Renal cortex interstitium (tissue), 11 donors: ENCODE data around the gene ZSWIM6. TPM values are rescaled to one million over a fixed set of nuclear protein-coding genes. Genes with fewer than 3 reads are reported as not detected.
"Not testable (repeated sequence)": the region's sequence is repeated elsewhere in the genome, so short reads cannot be mapped to it uniquely, and the experiment has no call there.

ENCODE experiments used
- DNase-seq, 11 donors: peaks; one replicate each; pipeline ENCODE4 v3.0.0-alpha.2; 2013; ENCODE audit warnings: low read depth in 9 of 11, low spot score in 4 of 11; ENCODE audit errors: extremely low read depth in 1 of 11
- polyA plus RNA-seq, 3 donors: library from polyadenylated mRNA; unstranded; fragments of 120-200 nt; gene quantifications; one replicate each; pipeline ENCODE4 v1.2.1, GENCODE V29; 2013; ENCODE audit not compliant: insufficient read length in 3 of 3

ZSWIM6 gene
- polyA plus RNA-seq, 3 donors, result 26.8 to 30.5 (median 29.5) TPM

DNA sequence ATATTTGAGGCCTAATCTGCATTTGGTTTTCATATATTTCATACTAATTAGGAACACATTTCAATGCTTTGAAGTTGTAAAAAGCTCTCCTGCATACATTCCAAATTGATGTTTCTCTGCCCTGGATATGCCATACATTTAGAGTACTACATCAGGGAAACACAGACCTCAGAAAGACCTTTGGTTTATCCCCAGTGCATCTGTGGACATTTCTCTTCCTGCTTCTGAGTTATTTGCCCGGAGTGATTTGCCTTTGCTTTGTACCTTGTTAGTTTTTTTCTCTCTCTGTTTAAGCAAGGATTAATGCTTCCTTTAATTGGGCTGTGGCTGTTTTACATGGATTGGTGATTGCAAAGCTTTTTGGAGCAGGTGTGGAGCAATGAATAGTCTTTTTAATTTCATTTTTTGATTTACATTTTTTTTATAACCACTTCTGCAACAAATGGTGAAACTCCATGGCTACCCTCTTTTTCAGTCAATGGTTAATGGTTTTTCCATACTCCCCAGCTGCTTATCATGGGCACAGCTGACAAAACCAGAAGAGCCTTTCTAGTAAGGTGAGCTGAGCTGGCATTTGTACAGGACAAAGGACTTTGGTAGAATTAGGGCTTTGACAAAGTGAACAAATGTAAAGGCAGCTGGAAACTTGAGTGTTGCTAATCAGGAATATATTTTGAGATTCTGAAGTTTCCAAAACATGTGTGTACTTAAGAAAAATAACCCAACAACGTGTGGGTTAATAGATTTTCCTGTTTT is 54.2 kb downstream of the ZSWIM6 start:
- no peak for DNase-seq

DNA sequence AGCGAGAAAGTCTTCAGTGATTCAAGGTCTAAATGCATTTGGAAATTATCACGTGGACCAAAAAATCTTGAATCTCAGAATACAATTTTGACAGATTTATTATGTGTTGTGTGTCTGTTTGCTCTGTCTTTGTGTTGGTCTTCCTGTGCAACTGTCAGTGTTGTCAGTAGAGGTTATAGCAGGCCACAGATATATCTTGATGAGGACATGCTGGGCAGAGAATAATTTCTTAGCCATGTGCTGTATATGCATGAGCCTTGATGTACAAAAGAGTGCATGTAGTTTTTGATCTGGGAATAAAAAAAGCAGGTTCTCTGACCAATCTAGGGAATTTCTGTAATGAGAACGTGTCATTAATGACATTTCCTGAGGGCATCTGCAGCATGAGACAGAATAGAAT is 57.6 kb downstream of the ZSWIM6 start:
- DNase-seq, result no peak

DNA sequence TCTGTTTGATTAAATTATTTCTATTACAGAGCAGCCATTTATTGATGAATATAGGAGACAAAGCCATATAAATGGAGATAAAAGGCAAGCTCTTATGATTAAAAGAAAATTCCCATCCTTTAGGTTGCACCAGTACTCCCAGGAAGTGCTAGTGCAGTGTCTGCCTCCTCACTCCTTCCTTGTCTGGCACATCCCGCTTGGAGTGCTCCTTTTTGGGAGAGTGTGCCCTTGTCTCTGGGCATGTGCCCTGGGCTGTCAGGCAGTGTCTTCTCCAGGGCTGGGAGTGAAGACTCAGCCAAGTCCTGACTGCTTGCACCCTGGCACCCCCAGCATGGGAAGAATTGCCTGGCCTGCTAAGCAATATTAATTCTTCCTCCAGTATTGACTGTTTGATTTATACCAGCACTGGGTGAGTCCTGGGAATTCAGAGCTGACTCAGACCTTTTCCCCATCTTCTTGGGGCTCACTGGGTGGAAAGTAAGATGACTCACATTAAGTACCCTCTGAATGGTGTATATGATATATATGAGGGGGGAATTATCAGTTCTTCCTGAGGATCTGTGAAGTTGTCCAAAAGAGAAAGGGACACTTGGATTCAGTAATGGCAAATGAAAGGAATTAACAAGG is 62.1 kb downstream of the ZSWIM6 start:
- no peak for DNase-seq

DNA sequence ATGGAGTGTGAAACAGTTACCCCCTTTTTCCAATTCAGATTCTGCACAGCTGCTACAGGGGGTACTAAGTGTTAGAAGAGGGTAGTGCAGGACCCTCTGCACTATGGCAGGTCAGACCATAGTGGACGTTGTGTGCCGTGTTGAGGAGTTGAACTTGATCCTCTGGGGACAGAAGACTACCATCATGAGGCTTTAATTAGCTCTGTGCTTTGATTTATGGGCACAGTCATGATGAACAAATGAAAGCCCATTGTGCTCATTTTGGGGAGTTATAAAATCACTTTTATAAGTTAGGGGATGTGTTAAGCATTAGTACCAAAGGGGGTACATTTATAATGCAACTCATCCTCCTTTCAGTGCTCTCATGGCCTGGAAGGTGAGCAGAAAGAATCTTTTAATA is 62.7 kb downstream of the ZSWIM6 start:
- DNase-seq, result no peak

DNA sequence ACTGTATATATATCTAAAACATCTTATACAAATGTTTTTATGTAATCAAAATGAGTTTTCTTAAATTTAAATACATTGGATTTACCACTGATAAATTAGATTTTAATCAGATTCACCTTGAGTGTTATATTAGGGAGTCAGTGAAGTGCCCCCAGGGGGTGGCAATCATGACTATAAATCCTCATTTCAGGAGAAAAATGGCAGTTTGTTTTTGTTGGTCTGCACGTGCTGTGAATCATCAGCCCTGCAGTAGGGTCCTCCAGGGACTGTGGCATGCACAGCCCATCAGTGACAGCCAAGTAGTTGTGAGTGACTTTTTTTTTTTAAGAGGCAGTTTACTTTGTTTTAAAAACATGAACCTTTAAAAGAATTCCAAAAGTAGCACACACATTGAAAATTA is 65.2 kb downstream of the ZSWIM6 start:
- DNase-seq, result no peak

DNA sequence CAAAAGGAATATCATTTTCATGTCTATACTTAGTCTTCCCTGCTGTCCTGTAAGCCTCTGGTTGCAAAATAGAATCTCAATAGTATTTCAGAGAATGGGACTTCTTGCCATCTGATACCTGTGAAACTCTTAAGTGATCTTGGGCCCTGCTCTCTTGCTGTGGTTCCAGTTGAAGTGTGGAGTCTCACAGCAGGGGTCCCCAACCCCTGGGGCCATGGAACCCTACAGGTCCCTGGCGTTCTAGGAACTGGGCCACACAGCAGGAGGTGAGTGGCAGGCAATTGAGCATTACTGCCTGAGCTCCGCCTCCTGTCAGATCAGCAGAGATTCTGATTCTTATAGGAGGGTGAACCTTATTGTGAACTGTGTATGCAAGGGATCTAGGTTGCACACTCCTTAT is 65.9 kb downstream of the ZSWIM6 start:
- no peak for DNase-seq

DNA sequence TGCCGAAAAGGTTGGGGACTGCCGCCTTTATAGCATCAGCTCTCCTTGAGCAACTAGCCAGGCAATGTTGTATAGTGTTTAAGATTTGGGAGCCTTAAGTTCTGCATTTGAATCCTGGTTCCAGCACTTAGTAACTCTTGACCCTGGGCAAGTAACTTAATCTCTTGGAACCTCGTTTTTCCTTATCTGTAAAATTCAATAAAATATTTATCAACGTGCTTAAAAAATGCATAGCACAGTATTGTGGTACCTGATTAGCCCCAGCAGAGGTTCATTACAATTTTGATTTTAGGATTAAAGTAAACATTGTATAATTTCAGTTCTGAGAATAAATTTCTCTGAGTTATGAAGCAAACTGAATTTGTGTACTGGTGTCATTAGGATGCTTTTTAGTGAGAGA is 66.4 kb downstream of the ZSWIM6 start:
- DNase-seq, result no peak

DNA sequence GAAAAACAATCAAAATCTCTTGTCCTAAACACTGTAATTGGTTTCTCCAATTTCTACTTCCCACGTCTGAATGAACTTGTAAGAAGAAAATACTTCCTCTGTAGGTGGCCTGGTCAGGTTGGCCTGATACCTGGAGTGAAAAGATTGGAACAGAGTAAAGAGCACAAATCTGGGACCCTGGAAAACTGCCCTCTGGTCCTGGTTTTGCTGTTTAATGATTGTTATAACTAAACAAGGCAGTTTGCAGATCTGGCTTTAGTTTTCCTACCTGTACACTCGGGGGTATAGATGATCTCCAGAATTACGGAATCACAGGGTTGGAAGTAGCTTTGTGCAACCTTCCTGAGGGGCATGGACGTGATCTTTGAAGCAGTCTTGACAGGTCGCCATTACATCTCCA is 67.6 kb downstream of the ZSWIM6 start:
- no peak for DNase-seq

DNA sequence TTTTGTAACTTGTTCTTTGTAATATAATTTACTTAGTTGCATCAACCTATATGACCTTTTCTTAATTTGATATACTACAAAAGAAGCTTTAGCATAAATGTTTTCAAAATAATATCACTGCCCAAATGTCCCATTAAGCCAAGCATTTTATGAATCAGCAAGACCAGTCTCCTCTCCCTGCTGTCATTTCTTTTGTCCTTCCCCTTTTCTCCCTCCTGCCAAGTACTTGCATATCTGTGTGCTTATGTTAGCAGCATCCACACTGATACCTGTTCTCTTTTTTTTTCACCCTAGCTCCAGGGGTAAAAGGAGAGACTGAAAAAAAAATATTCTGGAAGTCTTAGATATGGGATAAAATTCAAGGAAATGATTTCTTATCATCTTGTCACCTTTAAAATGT is 69.7 kb downstream of the ZSWIM6 start:
- DNase-seq, result no peak

DNA sequence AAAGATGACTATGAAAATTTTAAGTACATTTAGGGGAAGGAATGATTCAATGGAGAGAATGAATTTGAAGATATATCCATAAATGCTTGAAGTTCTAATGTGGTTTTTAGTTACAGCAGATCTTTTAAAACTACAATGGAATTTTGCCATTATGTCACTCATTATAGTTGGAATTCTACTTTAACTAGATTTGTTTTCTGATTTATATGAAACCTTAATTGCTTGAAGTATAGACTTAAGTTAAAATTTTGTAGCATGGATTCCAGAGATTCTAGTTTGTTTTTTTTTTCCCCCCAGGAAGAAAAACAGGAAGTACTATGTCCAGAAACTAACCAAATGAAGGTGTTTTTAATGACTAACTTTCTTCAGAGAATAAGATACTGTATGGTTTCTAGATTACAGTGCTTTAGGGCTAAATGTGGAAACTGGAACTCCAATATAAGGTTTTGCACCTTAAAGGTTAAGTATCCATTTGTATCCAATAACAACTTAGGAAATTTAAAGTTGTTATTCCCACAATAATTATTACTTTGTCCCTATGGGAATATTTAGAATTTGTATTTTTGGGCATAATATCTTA is 70.3 kb downstream of the ZSWIM6 start:
- no peak for DNase-seq

DNA sequence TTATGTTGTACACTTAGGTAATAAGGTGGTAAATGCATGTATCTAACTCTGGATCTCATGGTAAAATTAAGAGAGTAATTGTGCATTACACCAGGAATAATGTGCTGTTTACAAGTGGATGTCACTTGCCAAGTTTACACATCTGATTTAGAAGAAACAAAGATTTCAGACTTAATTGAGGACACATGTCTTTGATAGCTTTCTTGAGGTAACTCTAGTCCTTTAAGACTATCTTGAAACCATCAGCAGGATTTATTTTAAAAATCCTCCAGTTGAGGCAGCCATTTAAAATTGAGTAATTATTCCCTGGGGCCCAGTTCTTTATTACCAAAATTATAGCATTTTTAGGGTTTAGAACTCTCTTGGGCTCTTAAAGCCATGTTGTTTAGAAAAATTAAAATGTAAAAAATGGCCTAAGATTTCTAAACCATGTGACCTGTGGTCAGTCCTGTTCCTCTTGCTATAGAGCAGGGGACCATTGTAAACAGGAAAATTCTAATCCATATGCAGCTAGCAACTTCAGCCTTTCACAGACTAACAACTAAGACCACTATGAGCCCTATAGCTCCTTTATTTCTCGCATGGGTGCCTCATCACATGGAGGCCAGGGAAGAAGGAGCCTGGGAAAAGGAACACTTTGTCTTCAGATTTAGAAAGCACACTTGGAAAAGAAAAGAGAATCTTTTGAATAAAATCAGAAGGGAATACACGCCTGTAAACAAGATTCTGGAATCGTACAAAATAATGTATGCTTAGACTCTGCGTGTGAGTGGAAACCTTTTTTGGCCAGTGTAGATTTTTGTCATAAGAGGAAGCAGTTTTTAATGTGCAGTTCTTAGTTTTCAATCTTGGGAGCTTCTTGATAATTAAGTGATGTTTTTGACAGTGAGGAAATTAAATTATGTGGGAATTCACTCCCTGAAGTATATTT is 71.2 kb downstream of the ZSWIM6 start:
- no peak for DNase-seq

DNA sequence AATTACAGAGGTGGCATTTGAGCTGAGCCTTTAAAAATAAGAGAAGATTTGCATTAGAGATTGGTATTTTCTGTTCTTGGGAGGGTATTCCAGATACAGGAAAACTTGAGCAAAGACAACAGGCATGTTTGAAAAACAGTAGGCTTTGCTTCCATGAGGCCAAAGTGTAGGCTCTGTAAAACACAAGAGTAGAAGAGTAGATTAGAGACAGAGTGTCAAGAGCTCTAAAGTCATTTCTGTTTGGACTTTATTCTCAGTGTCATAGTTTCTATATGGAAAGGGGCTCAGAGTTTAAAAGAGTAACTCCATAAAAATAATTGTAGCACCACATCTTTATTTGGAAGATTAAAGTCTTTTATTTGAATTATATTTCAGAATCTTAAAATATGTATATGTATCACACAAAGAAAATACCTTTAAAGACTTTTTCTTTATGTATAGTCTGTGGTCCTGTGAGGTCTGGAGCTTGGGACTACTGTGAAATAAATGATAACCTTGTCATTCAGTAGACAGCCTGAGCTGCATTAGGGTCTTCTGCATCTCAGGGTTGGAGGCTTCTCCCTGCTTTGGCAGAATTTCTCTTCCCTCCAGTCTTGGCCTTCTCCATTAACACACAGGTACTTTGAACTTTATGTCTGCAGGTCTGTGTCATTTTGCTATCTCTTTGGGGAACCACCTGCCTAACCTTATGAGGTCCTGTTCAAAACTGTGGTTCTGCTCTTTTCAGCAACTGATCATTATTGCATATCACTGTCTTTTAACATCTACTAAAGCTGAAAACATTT is 73.6 kb downstream of the ZSWIM6 start:
- DNase-seq, result no peak

DNA sequence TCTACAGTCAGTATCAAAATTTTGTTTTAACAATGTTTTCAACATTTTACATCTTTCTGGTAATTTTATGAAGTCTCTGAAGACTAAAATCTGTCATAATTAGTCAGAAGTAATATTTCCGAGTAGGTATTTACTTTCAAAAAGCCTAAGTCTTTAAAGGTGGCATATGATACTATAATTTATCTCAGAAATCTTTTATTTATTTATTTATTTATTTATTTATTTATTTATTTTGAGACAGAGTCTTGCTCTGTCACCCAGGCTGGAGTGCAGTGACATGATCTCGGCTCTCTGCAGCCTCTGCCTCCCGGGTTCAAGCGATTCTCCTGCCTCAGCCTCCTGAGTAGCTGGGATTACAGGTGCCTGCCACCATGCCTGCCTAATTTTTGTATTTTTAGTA is 74.4 kb downstream of the ZSWIM6 start:
- DNase-seq, result not testable (repeated sequence)

DNA sequence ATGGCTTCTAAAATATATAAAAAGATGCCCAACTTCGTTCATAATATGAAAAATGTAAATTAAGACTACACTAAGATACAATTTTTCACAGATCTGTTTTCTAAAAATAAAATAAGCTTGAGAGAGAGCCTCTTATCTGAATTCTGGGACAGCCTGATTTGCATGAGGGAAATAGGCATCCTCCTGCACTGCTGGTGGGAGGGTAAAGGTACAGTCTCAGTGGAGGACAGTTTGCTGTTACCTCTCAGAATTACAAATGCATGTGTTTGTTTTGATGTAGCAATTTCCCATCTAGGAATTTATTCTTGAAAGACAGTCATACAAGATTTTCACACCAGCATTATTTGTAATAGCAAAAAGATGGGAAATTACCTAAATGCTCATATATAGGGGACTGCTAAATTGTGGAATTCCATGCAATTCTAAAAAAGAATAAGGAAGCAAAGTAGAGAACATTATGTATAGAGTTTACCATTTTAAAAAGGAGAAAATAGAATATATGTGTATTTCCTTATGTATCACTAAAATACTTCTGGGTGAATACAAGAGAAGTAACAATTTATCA is 75.7 kb downstream of the ZSWIM6 start:
- no peak for DNase-seq

DNA sequence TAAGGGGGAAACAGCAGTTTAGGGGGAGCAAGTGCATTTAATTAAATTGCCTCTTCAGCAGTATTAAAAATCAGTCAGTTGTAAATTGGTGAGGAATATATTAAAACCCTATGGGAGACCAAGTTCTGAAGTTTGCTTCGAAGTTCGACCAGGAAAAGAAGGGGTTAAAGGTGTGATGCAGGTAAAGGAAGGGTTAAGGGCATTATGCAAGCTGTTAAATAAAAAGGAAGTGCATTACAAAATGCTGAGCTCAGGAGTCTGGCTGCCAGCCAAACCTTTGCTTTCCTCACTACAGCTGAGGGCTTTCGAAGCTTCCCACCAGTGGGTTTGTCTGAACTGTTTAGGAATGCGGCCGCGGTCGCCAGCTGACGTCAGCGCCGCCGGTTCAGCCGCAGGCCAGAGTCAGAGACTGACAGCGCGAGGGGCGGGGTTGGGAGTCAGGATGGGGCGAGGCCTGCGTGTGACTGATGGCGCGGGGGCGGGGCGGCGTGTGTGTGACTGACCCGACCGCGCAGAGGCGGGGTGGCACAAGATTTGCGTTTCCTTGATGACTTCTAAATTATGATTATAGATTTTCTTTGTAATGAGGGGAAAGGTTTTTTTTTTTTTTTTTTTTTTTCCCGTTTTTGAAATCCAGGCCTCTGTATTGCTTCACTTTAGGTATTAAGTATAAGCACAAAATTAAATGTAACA is 76.6 kb downstream of the ZSWIM6 start:
- peak; percentile 96 to 99 (median 98) for DNase-seq

DNA sequence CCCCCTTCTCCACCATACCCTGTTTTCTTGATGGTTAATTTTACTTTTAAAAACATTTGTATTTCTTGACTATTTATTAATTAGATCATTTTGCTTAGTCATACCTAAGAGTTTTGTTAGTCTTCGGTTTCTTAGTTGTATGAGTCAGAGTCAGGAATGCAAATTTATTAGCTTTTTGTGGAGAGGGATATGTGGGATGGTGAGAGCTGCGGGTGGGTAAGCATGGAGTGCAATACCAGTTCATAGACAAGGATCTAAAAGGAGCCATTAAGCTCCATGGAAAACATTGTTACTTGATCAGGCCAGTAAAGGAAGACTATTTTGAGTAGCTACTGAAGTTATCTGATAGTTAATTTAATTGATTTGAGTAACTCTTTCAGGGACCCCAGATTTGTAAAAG is 77.5 kb downstream of the ZSWIM6 start:
- DNase-seq, result peak in 2 of 11 donors; percentile 48 to 54

DNA sequence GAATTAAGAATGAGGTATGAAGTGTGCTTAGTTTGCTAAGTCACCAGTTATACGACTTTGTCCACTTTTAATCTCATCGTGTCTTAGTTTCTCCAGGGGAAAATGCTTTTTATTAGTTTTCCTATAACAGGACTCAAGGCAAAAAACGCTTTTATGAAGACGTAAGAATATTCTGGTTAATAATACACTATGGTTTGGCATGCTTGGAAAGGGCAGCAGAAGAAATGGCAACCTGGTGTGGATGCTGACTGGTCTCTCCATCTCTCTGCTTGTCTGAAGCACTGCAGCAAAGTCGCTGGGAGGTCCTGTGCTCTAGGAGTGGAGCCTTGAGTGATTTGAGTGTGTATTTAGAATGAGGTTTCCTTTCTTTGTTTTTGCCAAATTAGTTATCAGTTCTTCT is 78.8 kb downstream of the ZSWIM6 start:
- no peak for DNase-seq

DNA sequence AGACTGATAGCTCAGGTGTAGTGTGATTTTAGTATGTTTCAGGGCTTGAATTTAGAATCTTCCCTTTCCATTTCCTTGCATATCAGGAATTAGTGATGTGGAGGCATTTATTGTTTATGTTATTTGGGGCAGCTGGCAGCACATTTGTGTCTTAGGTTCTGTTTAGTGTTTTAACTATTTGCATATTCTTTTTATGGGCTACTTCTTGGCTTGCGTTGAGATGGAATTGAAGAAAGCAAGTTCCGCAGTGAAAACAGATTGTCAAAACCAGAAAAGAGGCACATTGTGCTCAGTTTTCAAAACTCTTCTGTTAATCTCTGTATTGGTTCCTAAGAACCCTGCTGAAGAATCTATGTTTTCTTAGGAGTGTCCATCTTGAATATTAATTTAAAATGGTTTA is 80.3 kb downstream of the ZSWIM6 start:
- DNase-seq, result no peak
